ENCODE data around the gene KIF1A. TPM values are rescaled to one million over a fixed set of nuclear protein-coding genes. Genes with fewer than 3 reads are reported as not detected.
A peak's percentile ranks its signal among the peaks of the same experiment; 100 is the strongest.

KIF1A gene
- total RNA-seq, 8 experiments from 2014 or later = 0.36 to 180 (median 118) TPM

- no peak overlapping the region for H3K4me3 ChIP-seq
- H3K27ac ChIP-seq = no peak overlapping the region
- in situ Hi-C loops (cut with MboI; ENCODE audit: low pct_unique_long_range_greater_than_20kb in 2 of 9, low sequenced_read_pairs in 9 of 9, unreplicated experiment in 9 of 9) = no loop called here
- ATAC-seq (replicated peaks in 6 of 8) = peak in 2 of 8 experiments; percentile 1 to 13
- no peaks in the 10 kb centered on the region for H3K4me1 ChIP-seq (replicated peaks in 1 of 2)
- 20% methylated on average over 1 of the region's 15 CpGs; no CpG with 5 or more reads in 9 of the 10 experiments for WGBS, 10 experiments
Measured at GRCh38 chr2:240745962-240746361, 74.1 kb downstream of the KIF1A start.

- ATAC-seq (replicated peaks in 6 of 8) = no peak
- in situ Hi-C loops (cut with MboI; ENCODE audit: low pct_unique_long_range_greater_than_20kb in 2 of 9, low sequenced_read_pairs in 9 of 9, unreplicated experiment in 9 of 9) = no loop called here
- 60 to 100% (median 95%) methylated on average over 1 to 3 of the region's 15 CpGs; no CpG with 5 or more reads in 6 of the 10 experiments for WGBS, 10 experiments
Measured at GRCh38 chr2:240745456-240745855, 74.6 kb downstream of the KIF1A start.

GRCh38 chr2:240742602-240743095 lies 77.4 kb downstream of the KIF1A start:
- 0 to 82% methylated on average over 2 to 5 of the region's 13 CpGs; no CpG with 5 or more reads in 8 of the 10 experiments for WGBS, 10 experiments
- no peak overlapping the region for H3K4me3 ChIP-seq
- no peak for ATAC-seq (replicated peaks in 6 of 8)
- in situ Hi-C loops (cut with MboI; ENCODE audit: low pct_unique_long_range_greater_than_20kb in 2 of 9, low sequenced_read_pairs in 9 of 9, unreplicated experiment in 9 of 9) = no loop called here
- H3K4me1 ChIP-seq (replicated peaks in 1 of 2) = no peaks in the 10 kb centered on the region
- no peak overlapping the region for H3K27ac ChIP-seq

More at GRCh38 chr2:240745456-240745855, 74.6 kb downstream of the KIF1A start:
- no peak overlapping the region for H3K27ac ChIP-seq
- H3K4me1 ChIP-seq (replicated peaks in 1 of 2) = no peaks in the 10 kb centered on the region
- H3K4me3 ChIP-seq = no peak overlapping the region

- 30 to 100% (median 95%) methylated on average over 2 to 8 of the region's 18 CpGs; no CpG with 5 or more reads in 5 of the 10 experiments for WGBS, 10 experiments
- Histone ChIP-seq H3K4me1 (replicated peaks in 1 of 2) (no peaks in the 10 kb centered on the region), H3K27ac (no peak overlapping the region), H3K4me3 (no peak overlapping the region)
- ATAC-seq (replicated peaks in 6 of 8) = peak in 1 of 8 experiments; percentile 2
- in situ Hi-C loops (cut with MboI; ENCODE audit: low pct_unique_long_range_greater_than_20kb in 2 of 9, low sequenced_read_pairs in 9 of 9, unreplicated experiment in 9 of 9) = no loop called here
Measured at GRCh38 chr2:240741091-240741490, 78.9 kb downstream of the KIF1A start.

GRCh38 chr2:240739797-240740196 lies 80.2 kb downstream of the KIF1A start:
- no peak overlapping the region for H3K4me3 ChIP-seq
- in situ Hi-C loops (cut with MboI; ENCODE audit: low pct_unique_long_range_greater_than_20kb in 2 of 9, low sequenced_read_pairs in 9 of 9, unreplicated experiment in 9 of 9) = no loop called here
- no peak overlapping the region for H3K27ac ChIP-seq
- ATAC-seq (replicated peaks in 6 of 8) = peak in 1 of 8 experiments; percentile 1
- 94 to 100% methylated on average over 1 to 3 of the region's 16 CpGs; no CpG with 5 or more reads in 8 of the 10 experiments for WGBS, 10 experiments
- no peaks in the 10 kb centered on the region for H3K4me1 ChIP-seq (replicated peaks in 1 of 2)

- no peak overlapping the region for H3K27ac ChIP-seq
- in situ Hi-C loops (cut with MboI; ENCODE audit: low pct_unique_long_range_greater_than_20kb in 2 of 9, low sequenced_read_pairs in 9 of 9, unreplicated experiment in 9 of 9) = no loop called here
- 26% methylated on average over 3 of the region's 7 CpGs; no CpG with 5 or more reads in 9 of the 10 experiments for WGBS, 10 experiments
- no peaks in the 10 kb centered on the region for H3K4me1 ChIP-seq (replicated peaks in 1 of 2)
- H3K4me3 ChIP-seq = no peak overlapping the region
- ATAC-seq (replicated peaks in 6 of 8) = no peak
Measured at GRCh38 chr2:240737958-240738357, 82.1 kb downstream of the KIF1A start.

GRCh38 chr2:240737512-240737911 lies 82.5 kb downstream of the KIF1A start:
- no peak for ATAC-seq (replicated peaks in 6 of 8)
- Histone ChIP-seq H3K4me1 (replicated peaks in 1 of 2) (no peaks in the 10 kb centered on the region), H3K4me3 (no peak overlapping the region), H3K27ac (no peak overlapping the region)
- 80 to 100% (median 94%) methylated on average over 2 to 3 of the region's 5 CpGs; no CpG with 5 or more reads in 7 of the 10 experiments for WGBS, 10 experiments
- in situ Hi-C loops (cut with MboI; ENCODE audit: low pct_unique_long_range_greater_than_20kb in 2 of 9, low sequenced_read_pairs in 9 of 9, unreplicated experiment in 9 of 9) = no loop called here

- no peaks in the 10 kb centered on the region for H3K4me1 ChIP-seq (replicated peaks in 1 of 2)
- H3K27ac ChIP-seq = no peak overlapping the region
- in situ Hi-C loops (cut with MboI; ENCODE audit: low pct_unique_long_range_greater_than_20kb in 2 of 9, low sequenced_read_pairs in 9 of 9, unreplicated experiment in 9 of 9) = no loop called here
- no peak overlapping the region for H3K4me3 ChIP-seq
- ATAC-seq (replicated peaks in 6 of 8) = no peak
- 80 to 100% (median 87%) methylated on average over 1 to 6 of the region's 35 CpGs; no CpG with 5 or more reads in 6 of the 10 experiments for WGBS, 10 experiments
Measured at GRCh38 chr2:240736281-240737250, 83.5 kb downstream of the KIF1A start.

GRCh38 chr2:240735476-240735875 lies 84.5 kb downstream of the KIF1A start:
- H3K4me3 ChIP-seq = no peak overlapping the region
- no peaks in the 10 kb centered on the region for H3K4me1 ChIP-seq (replicated peaks in 1 of 2)
- peak in 3 of 8 experiments; percentile 5 to 7 (median 6) for ATAC-seq (replicated peaks in 6 of 8)
- in situ Hi-C loops (cut with MboI; ENCODE audit: low pct_unique_long_range_greater_than_20kb in 2 of 9, low sequenced_read_pairs in 9 of 9, unreplicated experiment in 9 of 9) = no loop called here
- H3K27ac ChIP-seq = no peak overlapping the region
- no CpG with 5 or more reads among the region's 10 CpGs for WGBS, 10 experiments

GRCh38 chr2:240734756-240735155 lies 85.3 kb downstream of the KIF1A start:
- WGBS, 10 experiments = 67 to 83% (median 80%) methylated on average over 1 to 3 of the region's 17 CpGs; no CpG with 5 or more reads in 6 of the 10 experiments
- in situ Hi-C loops (cut with MboI; ENCODE audit: low pct_unique_long_range_greater_than_20kb in 2 of 9, low sequenced_read_pairs in 9 of 9, unreplicated experiment in 9 of 9) = no loop called here
- ATAC-seq (replicated peaks in 6 of 8) = peak in 5 of 8 experiments; percentile 5 to 20 (median 10)
- no peaks in the 10 kb centered on the region for H3K4me1 ChIP-seq (replicated peaks in 1 of 2)
- H3K27ac ChIP-seq = no peak overlapping the region
- H3K4me3 ChIP-seq = no peak overlapping the region

- H3K4me1 ChIP-seq (replicated peaks in 1 of 2) = no peaks in the 10 kb centered on the region
- in situ Hi-C loops (cut with MboI; ENCODE audit: low pct_unique_long_range_greater_than_20kb in 2 of 9, low sequenced_read_pairs in 9 of 9, unreplicated experiment in 9 of 9) = no loop called here
- no peak overlapping the region for H3K4me3 ChIP-seq
- peak in 1 of 8 experiments; percentile 53 for ATAC-seq (replicated peaks in 6 of 8)
- 43 to 100% (median 73%) methylated on average over 1 to 8 of the region's 24 CpGs; no CpG with 5 or more reads in 4 of the 10 experiments for WGBS, 10 experiments
- no peak overlapping the region for H3K27ac ChIP-seq
Measured at GRCh38 chr2:240733803-240734495, 86.1 kb downstream of the KIF1A start.

GRCh38 chr2:240732911-240733622 lies 87.0 kb downstream of the KIF1A start:
- WGBS, 10 experiments = 33 to 100% (median 94%) methylated on average over 1 to 5 of the region's 10 CpGs; no CpG with 5 or more reads in 7 of the 10 experiments
- H3K27ac ChIP-seq = no peak overlapping the region
- in situ Hi-C loops (cut with MboI; ENCODE audit: low pct_unique_long_range_greater_than_20kb in 2 of 9, low sequenced_read_pairs in 9 of 9, unreplicated experiment in 9 of 9) = no loop called here
- H3K4me3 ChIP-seq = no peak overlapping the region
- no peaks in the 10 kb centered on the region for H3K4me1 ChIP-seq (replicated peaks in 1 of 2)
- no peak for ATAC-seq (replicated peaks in 6 of 8)
